HG03097 (cell line): ENCODE data around the gene SPHK1.

Experiments used
- ATAC-seq: cut with Tn5 transposase; IDR thresholded peaks from one replicate; pipeline ENCODE4 v1.9.1; 2021; ENCODE audit not compliant: unreplicated experiment, low FRiP score

SPHK1 gene

GRCh38 chr17:76405967-76406647 lies 21.7 kb downstream of the SPHK1 start:
- ATAC-seq, result no peak

- ATAC-seq, result no peak
These were observed 23.1 kb downstream of the SPHK1 start for GRCh38 chr17:76407509-76407908.

- ATAC-seq, result no peak
These were observed 23.8 kb downstream of the SPHK1 start for GRCh38 chr17:76408037-76408849.

- no peak for ATAC-seq
These were observed 26.0 kb downstream of the SPHK1 start for GRCh38 chr17:76410328-76410965.

GRCh38 chr17:76411247-76411646 lies 26.8 kb downstream of the SPHK1 start:
- no peak for ATAC-seq

GRCh38 chr17:76414334-76415295 lies 30.2 kb downstream of the SPHK1 start:
- ATAC-seq, result no peak

GRCh38 chr17:76415786-76416185 lies 31.4 kb downstream of the SPHK1 start:
- no peak for ATAC-seq

GRCh38 chr17:76416457-76416856 lies 32.0 kb downstream of the SPHK1 start:
- ATAC-seq, result no peak

GRCh38 chr17:76416899-76417298 lies 32.5 kb downstream of the SPHK1 start:
- no peak for ATAC-seq

GRCh38 chr17:76417499-76418143 lies 33.2 kb downstream of the SPHK1 start:
- ATAC-seq, result no peak

- no peak for ATAC-seq
These were observed 35.3 kb downstream of the SPHK1 start for GRCh38 chr17:76419576-76420260.

- ATAC-seq, result no peak
These were observed 36.1 kb downstream of the SPHK1 start for GRCh38 chr17:76420356-76421043.

GRCh38 chr17:76421044-76421407 lies 36.6 kb downstream of the SPHK1 start:
- no peak for ATAC-seq

GRCh38 chr17:76422406-76422805 lies 38.0 kb downstream of the SPHK1 start:
- ATAC-seq, result no peak

- no peak for ATAC-seq
These were observed 38.5 kb downstream of the SPHK1 start for GRCh38 chr17:76422860-76423259.

- no peak for ATAC-seq
These were observed 42.4 kb downstream of the SPHK1 start for GRCh38 chr17:76426853-76427252.

- no peak for ATAC-seq
These were observed 43.3 kb downstream of the SPHK1 start for GRCh38 chr17:76427501-76428231.

GRCh38 chr17:76428511-76428910 lies 44.1 kb downstream of the SPHK1 start:
- no peak for ATAC-seq
